ENCODE measurements around the gene TBC1D22A.

Gene TBC1D22A

DNA sequence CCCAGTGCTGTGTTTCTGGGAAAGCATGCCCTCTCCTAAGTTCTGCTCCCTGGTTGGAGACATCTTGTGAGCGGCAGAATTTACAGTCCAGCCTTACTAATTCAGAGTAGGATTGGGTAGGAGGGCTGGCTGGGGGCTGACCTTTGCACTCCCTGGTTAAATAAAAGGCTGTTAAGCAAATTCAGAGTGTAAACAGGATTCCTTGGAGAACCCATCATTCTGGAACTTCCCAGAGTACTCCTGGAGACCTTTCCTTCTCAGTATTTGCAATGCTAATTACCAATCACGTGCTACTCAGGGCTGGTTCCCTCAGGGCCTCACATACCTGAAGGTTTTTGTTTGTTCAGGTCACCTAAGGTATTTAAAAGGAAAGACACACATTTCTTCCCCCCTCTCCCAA lies 340.2 kb downstream of the TBC1D22A start:
- peaks cover 40% of the 10 kb centered on the region for H3K4me1 ChIP-seq (ENCODE audit: insufficient read depth, low read length)

DNA sequence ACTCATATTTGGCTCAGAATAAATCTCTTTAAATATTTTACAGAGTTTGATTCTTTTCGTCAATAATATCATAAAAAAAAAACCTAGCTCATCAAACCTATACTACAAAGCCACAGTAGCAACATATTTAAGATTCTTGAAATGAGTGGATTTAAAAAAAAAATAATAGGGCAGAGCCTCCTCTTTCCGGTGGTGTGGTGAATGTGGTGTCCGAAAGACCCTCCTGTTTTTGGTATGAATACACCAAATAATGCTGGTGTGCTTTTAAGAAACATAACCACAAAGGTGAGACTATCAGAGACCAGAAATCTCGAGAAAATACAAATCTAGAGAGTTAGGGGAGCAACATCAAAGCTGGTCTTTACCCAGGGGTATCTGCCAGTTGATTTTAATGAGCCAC lies 342.6 kb downstream of the TBC1D22A start:
- Histone ChIP-seq H3K9ac (ENCODE audit: low read depth, low read length) (no peak overlapping the region), H3K9me3 (ENCODE audit: control insufficient read depth, insufficient read depth, low read length) (no peaks in the 10 kb centered on the region), H3K4me1 (ENCODE audit: insufficient read depth, low read length) (peaks cover 30% of the 10 kb centered on the region), H3K36me3 (ENCODE audit: insufficient read depth, low read length) (no peaks in the 10 kb centered on the region)

More for the DNA sequence above, 340.2 kb downstream of the TBC1D22A start:
- no peaks in the 10 kb centered on the region for H3K9me3 ChIP-seq (ENCODE audit: control insufficient read depth, insufficient read depth, low read length)
- no peaks in the 10 kb centered on the region for H3K36me3 ChIP-seq (ENCODE audit: insufficient read depth, low read length)
- H3K9ac ChIP-seq (ENCODE audit: low read depth, low read length) = no peak overlapping the region; the same call in 1 of the 2 replicates

- peaks cover 15% of the 10 kb centered on the region for H3K4me1 ChIP-seq (ENCODE audit: insufficient read depth, low read length)
- H3K9ac ChIP-seq (ENCODE audit: low read depth, low read length) = no peak overlapping the region
- H3K9me3 ChIP-seq (ENCODE audit: control insufficient read depth, insufficient read depth, low read length) = no peaks in the 10 kb centered on the region
- no peaks in the 10 kb centered on the region for H3K36me3 ChIP-seq (ENCODE audit: insufficient read depth, low read length)
These were observed 344.4 kb downstream of the TBC1D22A start for GRCh38 chr22:47106806-47107205.

- no peak overlapping the region for H3K9ac ChIP-seq (ENCODE audit: low read depth, low read length)
- no peaks in the 10 kb centered on the region for H3K9me3 ChIP-seq (ENCODE audit: control insufficient read depth, insufficient read depth, low read length)
- H3K36me3 ChIP-seq (ENCODE audit: insufficient read depth, low read length) = no peaks in the 10 kb centered on the region
- peaks cover 9% of the 10 kb centered on the region for H3K4me1 ChIP-seq (ENCODE audit: insufficient read depth, low read length)
These were observed 345.0 kb downstream of the TBC1D22A start for GRCh38 chr22:47107431-47107830.

- no peaks in the 10 kb centered on the region for H3K9me3 ChIP-seq (ENCODE audit: control insufficient read depth, insufficient read depth, low read length)
- H3K36me3 ChIP-seq (ENCODE audit: insufficient read depth, low read length) = no peaks in the 10 kb centered on the region
- H3K9ac ChIP-seq (ENCODE audit: low read depth, low read length) = no peak overlapping the region
- H3K4me1 ChIP-seq (ENCODE audit: insufficient read depth, low read length) = no peaks in the 10 kb centered on the region
These were observed 348.5 kb downstream of the TBC1D22A start for GRCh38 chr22:47110817-47111443.

DNA sequence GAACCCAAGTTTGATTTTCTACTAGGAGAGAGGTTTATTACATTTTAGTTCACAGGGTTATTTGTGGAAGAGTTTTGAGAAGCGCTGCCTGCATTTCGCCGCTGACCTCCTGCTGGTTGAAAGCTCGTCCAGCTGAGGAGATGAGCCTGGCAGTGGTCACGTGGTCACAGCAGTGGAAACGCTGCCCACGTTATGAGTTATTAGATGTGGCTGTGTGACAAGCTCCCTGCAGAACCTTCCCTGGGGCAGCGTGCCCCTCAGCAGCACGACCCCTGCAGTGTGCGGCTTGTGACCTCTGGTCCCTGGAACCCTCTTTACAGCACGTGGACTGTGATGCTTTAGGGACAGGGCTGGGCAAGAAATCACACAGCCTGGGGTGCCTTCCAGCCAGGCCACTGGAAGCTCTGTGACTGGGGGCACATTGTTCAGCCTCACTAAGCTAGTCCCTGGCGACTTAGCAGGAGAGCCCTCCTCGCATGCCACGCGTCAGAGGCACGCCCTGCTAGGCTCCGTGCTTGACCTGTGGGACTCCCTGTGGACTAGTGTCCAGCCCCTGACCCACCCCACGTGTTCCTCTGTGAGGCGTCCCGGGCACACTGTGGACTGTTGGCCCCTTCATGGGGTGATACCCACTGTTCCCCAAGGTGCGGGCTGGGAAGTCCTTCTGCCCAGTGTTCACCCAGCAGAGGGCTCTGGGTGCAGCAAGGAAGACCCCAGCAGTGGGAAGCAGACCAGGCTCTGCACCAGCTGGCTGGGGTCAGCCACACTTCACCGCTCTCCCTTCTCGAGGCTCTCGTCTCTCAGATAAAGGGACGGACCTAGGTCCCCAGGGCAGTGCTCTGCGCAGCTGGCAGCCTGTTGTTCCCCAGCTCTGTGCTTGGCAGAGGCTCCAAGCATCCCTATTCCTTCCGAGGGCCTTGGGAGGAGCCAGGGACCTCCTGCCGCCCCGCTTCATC lies 349.5 kb downstream of the TBC1D22A start:
- Histone ChIP-seq H3K9me3 (ENCODE audit: control insufficient read depth, insufficient read depth, low read length) (no peaks in the 10 kb centered on the region), H3K36me3 (ENCODE audit: insufficient read depth, low read length) (no peaks in the 10 kb centered on the region), H3K9ac (ENCODE audit: low read depth, low read length) (no peak overlapping the region), H3K4me1 (ENCODE audit: insufficient read depth, low read length) (no peaks in the 10 kb centered on the region)

DNA sequence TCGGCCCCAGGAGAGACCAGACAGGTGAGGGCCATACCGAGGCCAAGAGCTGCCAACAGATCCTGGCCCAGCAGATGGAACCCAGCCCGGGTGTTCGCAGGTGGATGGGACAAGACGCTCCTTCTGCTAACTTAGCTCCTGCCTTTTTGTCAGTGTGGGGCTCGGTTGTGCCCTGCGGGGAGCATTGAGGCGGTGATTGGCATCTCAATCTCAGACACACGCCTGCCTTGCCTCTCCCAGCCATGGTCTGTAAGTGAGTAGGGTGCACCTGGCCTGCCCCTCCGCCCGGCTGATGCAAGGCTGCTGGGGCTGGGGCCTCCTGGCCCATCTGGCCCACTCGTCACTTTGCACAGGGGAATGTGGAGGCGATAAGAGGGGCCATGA lies 350.1 kb downstream of the TBC1D22A start:
- H3K9me3 ChIP-seq (ENCODE audit: control insufficient read depth, insufficient read depth, low read length) = no peaks in the 10 kb centered on the region
- no peak overlapping the region for H3K9ac ChIP-seq (ENCODE audit: low read depth, low read length)
- no peaks in the 10 kb centered on the region for H3K4me1 ChIP-seq (ENCODE audit: insufficient read depth, low read length)
- H3K36me3 ChIP-seq (ENCODE audit: insufficient read depth, low read length) = no peaks in the 10 kb centered on the region

GRCh38 chr22:47112994-47113852 lies 350.8 kb downstream of the TBC1D22A start:
- Histone ChIP-seq H3K36me3 (ENCODE audit: insufficient read depth, low read length) (no peaks in the 10 kb centered on the region), H3K9ac (ENCODE audit: low read depth, low read length) (no peak overlapping the region), H3K9me3 (ENCODE audit: control insufficient read depth, insufficient read depth, low read length) (no peaks in the 10 kb centered on the region), H3K4me1 (ENCODE audit: insufficient read depth, low read length) (no peaks in the 10 kb centered on the region)

DNA sequence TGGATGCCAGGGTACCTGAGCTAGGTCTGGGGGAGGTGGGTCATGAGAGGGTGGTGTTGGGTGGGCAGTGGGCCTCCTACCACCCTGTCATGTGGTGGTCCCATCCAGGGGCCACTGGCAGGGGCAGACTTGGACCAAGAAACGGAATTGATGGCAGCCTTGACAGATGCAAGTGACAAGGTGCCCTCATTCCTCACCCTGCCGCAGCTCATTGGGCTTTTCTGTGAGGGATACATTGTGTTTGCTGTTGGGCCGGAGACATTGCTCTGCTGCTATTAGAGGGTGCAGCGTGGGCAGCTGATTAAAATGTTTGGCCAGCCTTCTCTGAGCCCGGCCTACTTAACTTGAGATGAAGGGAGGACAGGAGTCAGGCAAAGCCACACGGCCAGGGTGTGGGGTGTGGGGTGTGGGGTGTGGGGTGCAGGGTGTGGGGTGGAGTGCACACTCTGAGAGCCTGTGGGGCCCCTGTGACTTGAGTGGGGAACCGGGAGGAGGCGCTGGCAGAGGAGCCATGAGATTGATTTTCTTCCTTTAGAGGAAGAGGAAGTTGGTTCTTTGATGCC lies 351.5 kb downstream of the TBC1D22A start:
- Histone ChIP-seq H3K4me1 (ENCODE audit: insufficient read depth, low read length) (no peaks in the 10 kb centered on the region), H3K36me3 (ENCODE audit: insufficient read depth, low read length) (no peaks in the 10 kb centered on the region), H3K9me3 (ENCODE audit: control insufficient read depth, insufficient read depth, low read length) (no peaks in the 10 kb centered on the region), H3K9ac (ENCODE audit: low read depth, low read length) (no peak overlapping the region)

GRCh38 chr22:47114813-47115517 lies 352.5 kb downstream of the TBC1D22A start:
- no peaks in the 10 kb centered on the region for H3K4me1 ChIP-seq (ENCODE audit: insufficient read depth, low read length)

DNA sequence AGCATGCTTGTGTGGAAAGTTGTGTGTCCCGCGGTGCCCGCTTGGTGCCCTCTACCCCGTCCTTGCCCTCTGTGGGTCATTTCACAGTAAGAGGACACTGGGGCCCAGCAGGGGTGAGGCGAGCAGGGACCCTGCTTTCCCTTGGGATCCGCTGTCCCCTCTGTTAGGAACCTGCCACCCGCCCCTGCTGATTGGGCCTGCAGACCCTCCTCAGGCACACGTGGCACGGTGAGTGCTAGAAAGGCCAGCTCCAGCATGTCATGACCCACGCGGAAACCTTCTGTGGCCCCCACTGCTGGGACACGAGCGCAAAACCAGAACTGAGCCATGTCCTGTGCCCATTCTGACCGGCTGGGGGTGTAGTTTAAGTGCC lies 353.1 kb downstream of the TBC1D22A start:
- Histone ChIP-seq H3K4me1 (ENCODE audit: insufficient read depth, low read length) (no peaks in the 10 kb centered on the region), H3K36me3 (ENCODE audit: insufficient read depth, low read length) (no peaks in the 10 kb centered on the region), H3K9me3 (ENCODE audit: control insufficient read depth, insufficient read depth, low read length) (no peaks in the 10 kb centered on the region), H3K9ac (ENCODE audit: low read depth, low read length) (no peak overlapping the region)

More at GRCh38 chr22:47114813-47115517, 352.5 kb downstream of the TBC1D22A start:
- H3K9ac ChIP-seq (ENCODE audit: low read depth, low read length) = no peak overlapping the region
- no peaks in the 10 kb centered on the region for H3K36me3 ChIP-seq (ENCODE audit: insufficient read depth, low read length)
- no peaks in the 10 kb centered on the region for H3K9me3 ChIP-seq (ENCODE audit: control insufficient read depth, insufficient read depth, low read length)

- Histone ChIP-seq H3K4me1 (ENCODE audit: insufficient read depth, low read length) (no peaks in the 10 kb centered on the region), H3K36me3 (ENCODE audit: insufficient read depth, low read length) (no peaks in the 10 kb centered on the region), H3K9ac (ENCODE audit: low read depth, low read length) (no peak overlapping the region), H3K9me3 (ENCODE audit: control insufficient read depth, insufficient read depth, low read length) (no peaks in the 10 kb centered on the region)
These were observed 353.5 kb downstream of the TBC1D22A start for GRCh38 chr22:47115921-47116320.

GRCh38 chr22:47116426-47117341 lies 354.2 kb downstream of the TBC1D22A start:
- Histone ChIP-seq H3K9ac (ENCODE audit: low read depth, low read length) (no peak overlapping the region), H3K9me3 (ENCODE audit: control insufficient read depth, insufficient read depth, low read length) (no peaks in the 10 kb centered on the region), H3K4me1 (ENCODE audit: insufficient read depth, low read length) (no peaks in the 10 kb centered on the region), H3K36me3 (ENCODE audit: insufficient read depth, low read length) (no peaks in the 10 kb centered on the region)

Data from ES-I3 (cell line).